ENCODE results near the gene AHNAK.

GRCh38 chr11:62546244-62546928, at the start of gene AHNAK:
- TF ChIP-seq POLR2A (IDR thresholded peaks at IDR 0.05; ENCODE audit: low read depth, low read length) (no peak), TAF1 (IDR thresholded peaks at IDR 0.05; ENCODE audit: borderline replicate concordance, low read depth, low read length) (no peak), POLR2AphosphoS5 (IDR thresholded peaks at IDR 0.05; ENCODE audit: low read depth, low read length) (no peak)

All from GM12892 (cell line).